Measurements from ENCODE around the gene SELENOF.
"Not testable (repeated sequence)": the region's sequence is repeated elsewhere in the genome, so short reads cannot be mapped to it uniquely, and the experiment has no call there.

GRCh38 chr1:86817246-86817826 is 96.6 kb downstream of the SELENOF start:
- not testable (repeated sequence) for TF ChIP-seq CTCF (IDR thresholded peaks at IDR 0.05; ENCODE audit: low read length); EZH2 (IDR thresholded peaks at IDR 0.05; ENCODE audit: borderline replicate concordance, low read length)

All from OCI-LY1 (cell line).